Right lobe of liver (tissue), 6 donors: Measurements from ENCODE around the gene SLC16A12. TPM values are rescaled to one million over a fixed set of nuclear protein-coding genes. Genes with fewer than 3 reads are reported as not detected.
"Not testable (repeated sequence)": the region's sequence is repeated elsewhere in the genome, so short reads cannot be mapped to it uniquely, and the experiment has no call there.

Experiments used
- ATAC-seq, 4 donors: fragments of 200-7000 bp; cut with Tn5 transposase; one replicate each; pipeline ENCODE4 v1.9.1; 2020; ENCODE audit warnings: mild to moderate bottlenecking in 4 of 4, moderate library complexity in 4 of 4
- DNase-seq, 3 donors: peaks; one replicate each; pipeline ENCODE4 v3.0.0-alpha.2; 2020
- H3K27ac ChIP-seq, 3 donors: fragments of 200-600 bp; one replicate each; pipeline ENCODE4 v1.8.0; 2022
- H3K27me3 ChIP-seq, 2 donors: fragments of 200-600 bp; one replicate each; pipeline ENCODE4 v1.8.0; 2022
- H3K36me3 ChIP-seq, 4 donors: fragments of 200-600 bp; sonication (generic) in 1 of 4; one replicate each; pipeline versions ENCODE4 v1.5.1 to v1.8.0; 2017 to 2022; ENCODE audit warnings: control low read depth in 1 of 4
- H3K4me1 ChIP-seq, 4 donors: fragments of 200-600 bp; sonication (generic) in 1 of 4; one replicate each; pipeline versions ENCODE4 v1.5.1 to v1.8.0; 2017 to 2022; ENCODE audit warnings: control low read depth in 1 of 4
- H3K4me3 ChIP-seq, 3 donors: fragments of 200-600 bp; one replicate each; pipeline ENCODE4 v1.8.0; 2022
- H3K9me3 ChIP-seq, 4 donors: fragments of 200-600 bp; sonication (generic) in 1 of 4; one replicate each; pipeline versions ENCODE4 v1.5.1 to v1.8.0; 2017 to 2022; ENCODE audit warnings: control low read depth in 1 of 4
- CTCF ChIP-seq, 4 donors: fragments of 200-600 bp in 3 of 4; fragments of 450-650 bp in 1 of 4; IDR thresholded peaks; one replicate each; pipeline versions ENCODE4 v1.5.1 to v1.8.0; 2016 to 2022; ENCODE audit warnings: antibody characterized with exemption in 4 of 4, mild to moderate bottlenecking in 2 of 4
- POLR2A ChIP-seq: fragments of 450-650 bp; IDR thresholded peaks from one replicate; pipeline ENCODE4 v1.6.1; 2017; ENCODE audit warnings: antibody characterized with exemption, mild to moderate bottlenecking
- WGBS: methylation state at CpG from one replicate; pipeline ENCODE4 v1.1.6; 2018; ENCODE audit warnings: low coverage, low lambda C conversion rate; ENCODE audit not compliant: insufficient coverage; ENCODE audit errors: missing lambda C conversion rate; 5-methylcytosine and 5-hydroxymethylcytosine counted together
- intact Hi-C, 2 donors: fragments of 100-400 bp; cut with DNase I; formaldehyde crosslinking; loops; one replicate each; pipeline versions ENCODE4 v1.11.2 to v1.14.1; 2022
- total RNA-seq, 6 experiments: library from RNA; depleted of rRNA in 2 of 6; stranded (reverse); fragments of >200 nt in 2 of 6; fragmentation: NEBNext Ultra II Directional in 3 of 6; extraction: Animal tissue kit (Norgen Biotek cat#: 25700) in 3 of 6; gene quantifications; one replicate each; pipeline versions ENCODE4 v1.1.0 to v1.2.4, GENCODE V29; 2016 to 2023
- donor health status: DM: no; HTN: yes; CAD: no.
- donor health status: DM: no; HTN: no; CAD: no.
- donor health status: DM: no; HTN: no; CAD: no.
- donor health status: DM: no; HTN: yes; CAD: no.
- donor health status: DM: no; HTN: yes; CAD: no.

The SLC16A12 gene
- total RNA-seq, 6 experiments from 2014 or later, result 0.20 to 6.1 (median 0.80) TPM

GRCh38 chr10:89410551-89410950, 124.8 kb downstream of the SLC16A12 start:
- DNase-seq, H3K4me3 ChIP-seq, H3K27ac ChIP-seq, intact Hi-C loops, H3K27me3 ChIP-seq, H3K9me3 ChIP-seq, H3K36me3 ChIP-seq, ATAC-seq: not testable (repeated sequence)
- WGBS, result 90% methylated on average over 5 of the region's 5 CpGs
- peaks cover 0 to 11% (median 2%) of the 10 kb centered on the region in 4 donors for H3K4me1 ChIP-seq

- ATAC-seq, H3K36me3 ChIP-seq, DNase-seq, intact Hi-C loops, H3K9me3 ChIP-seq, H3K4me3 ChIP-seq, H3K27me3 ChIP-seq: not testable (repeated sequence)
- 32% methylated on average over 5 of the region's 5 CpGs for WGBS
- Histone ChIP-seq H3K4me1 (peaks cover 0 to 14% (median 2%) of the 10 kb centered on the region in 4 donors), H3K27ac (peak overlapping the region in 1 of 3 donors; percentile 25)
These were observed 126.1 kb downstream of the SLC16A12 start for GRCh38 chr10:89409282-89409681.

GRCh38 chr10:89407792-89408191, 127.6 kb downstream of the SLC16A12 start:
- H3K27me3 ChIP-seq, intact Hi-C loops, DNase-seq, H3K27ac ChIP-seq, H3K36me3 ChIP-seq, H3K9me3 ChIP-seq, H3K4me3 ChIP-seq, ATAC-seq: not testable (repeated sequence)
- H3K4me1 ChIP-seq, result peaks cover 0 to 18% (median 0%) of the 10 kb centered on the region in 4 donors
- WGBS, result no CpG with 5 or more reads among the region's 3 CpGs

- 100% methylated on average over 7 of the region's 9 CpGs for WGBS
- peaks cover 0 to 18% (median 0%) of the 10 kb centered on the region in 4 donors for H3K4me1 ChIP-seq
- intact Hi-C loops, ATAC-seq, H3K9me3 ChIP-seq, DNase-seq, H3K36me3 ChIP-seq, H3K27me3 ChIP-seq, H3K4me3 ChIP-seq, H3K27ac ChIP-seq: not testable (repeated sequence)
These were observed 129.2 kb downstream of the SLC16A12 start for GRCh38 chr10:89406178-89406577.

GRCh38 chr10:89404104-89405047, 131.0 kb downstream of the SLC16A12 start:
- 69% methylated on average over 6 of the region's 11 CpGs for WGBS
- ATAC-seq, result peak; percentile 91 to 97 (median 94)

GRCh38 chr10:89403043-89403442, 132.4 kb downstream of the SLC16A12 start:
- no peaks in the 10 kb centered on the region for H3K27me3 ChIP-seq
- TF ChIP-seq POLR2A, result no peak
- TF ChIP-seq CTCF (IDR thresholded peaks at IDR 0.05), result no peak
- 96% methylated on average over 2 of the region's 2 CpGs for WGBS
- no peaks in the 10 kb centered on the region for H3K9me3 ChIP-seq
- H3K4me3 ChIP-seq, result no peak overlapping the region
- H3K4me1 ChIP-seq, result peaks cover 0 to 15% (median under 1%) of the 10 kb centered on the region in 4 donors
- intact Hi-C loops, result no loop called here
- H3K27ac ChIP-seq, result no peak overlapping the region
- DNase-seq, result no peak
- H3K36me3 ChIP-seq, result peaks cover 0 to 3% (median 0%) of the 10 kb centered on the region in 4 donors
- ATAC-seq, result no peak

More at GRCh38 chr10:89404104-89405047, 131.0 kb downstream of the SLC16A12 start:
- TF ChIP-seq CTCF (IDR thresholded peaks at IDR 0.05) (no peak), POLR2A (no peak)
- DNase-seq, result peak; percentile 51 to 74 (median 66)
- H3K27me3 ChIP-seq, result no peaks in the 10 kb centered on the region
- H3K36me3 ChIP-seq, result peaks cover 0 to 3% (median 0%) of the 10 kb centered on the region in 4 donors
- peak overlapping the region; percentile 11 to 41 (median 20) for H3K27ac ChIP-seq
- peaks cover 0 to 18% (median 0%) of the 10 kb centered on the region in 4 donors for H3K4me1 ChIP-seq
- intact Hi-C loops, result no loop called here
- H3K9me3 ChIP-seq, result no peaks in the 10 kb centered on the region
- H3K4me3 ChIP-seq, result no peak overlapping the region
